ENCODE results near the gene SIRPB2. TPM values are rescaled to one million over a fixed set of nuclear protein-coding genes. Genes with fewer than 3 reads are reported as not detected.
A peak's percentile ranks its signal among the peaks of the same experiment; 100 is the strongest.

Gene SIRPB2
- total and polyA plus RNA-seq, 2 experiments from 2014 or later: not detected

DNA sequence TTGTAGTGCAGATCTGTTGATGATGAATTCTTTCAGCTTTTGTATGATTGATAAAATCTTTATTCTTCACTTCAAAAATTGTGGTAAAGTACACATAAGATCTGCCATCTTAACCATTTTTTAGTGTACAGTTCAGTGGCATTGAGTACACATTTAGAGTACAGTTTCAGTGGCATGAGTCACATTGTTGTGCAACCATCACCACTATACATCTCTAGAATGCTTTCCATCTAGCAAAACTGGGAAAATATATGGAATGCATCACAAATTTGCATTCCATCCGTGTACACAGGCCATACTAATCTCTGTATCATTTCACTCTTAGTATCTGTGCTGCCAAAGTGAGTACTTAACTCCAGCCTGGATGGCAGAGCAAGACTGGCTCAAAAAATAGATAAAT is 37.6 kb upstream of the SIRPB2 start:
- H3K9me3 ChIP-seq (ENCODE audit: low read depth): no peaks in the 10 kb centered on the region
- H4K20me1 ChIP-seq (ENCODE audit: insufficient read depth): no peaks in the 10 kb centered on the region
- H3K4me1 ChIP-seq (ENCODE audit: insufficient read depth): peaks cover 11% of the 10 kb centered on the region; the same call in 1 of the 2 replicates
- no peak overlapping the region for H3K9ac ChIP-seq
- H3K79me2 ChIP-seq (ENCODE audit: insufficient read depth): no peaks in the 10 kb centered on the region
- no peaks in the 10 kb centered on the region for H3K27me3 ChIP-seq (replicated peaks; ENCODE audit: insufficient read depth)
- WGBS, 2 experiments (ENCODE audit: low coverage in 1 of 2, low lambda C conversion rate in 2 of 2, missing lambda C conversion rate in 2 of 2): 0 to 3% methylated on average over 1 of the region's 1 CpG
- TF ChIP-seq EZH2phosphoT487 (IDR thresholded peaks at IDR 0.05; ENCODE audit: insufficient read depth, low read depth) (no peak), EZH2 (IDR thresholded peaks at IDR 0.05; ENCODE audit: insufficient read depth, poor library complexity, severe bottlenecking) (no peak)
- H3K4me2 ChIP-seq (ENCODE audit: unreplicated experiment): no peak overlapping the region
- no peak overlapping the region for H3K27ac ChIP-seq
- no peaks in the 10 kb centered on the region for H3K36me3 ChIP-seq (ENCODE audit: low read depth)
- H3K4me3 ChIP-seq: no peak overlapping the region
- in situ Hi-C loops (cut with MboI): loop anchor here (25.0 kb wide), 1 partner anchor 108 kb away; no protein-coding TSS in a partner anchor
- DNase-seq: peak; percentile 48
- H3K9me2 ChIP-seq (ENCODE audit: insufficient read depth): no peaks in the 10 kb centered on the region
- peaks cover 9% of the 10 kb centered on the region; the same call in 1 of the 2 replicates for H3F3A ChIP-seq (ENCODE audit: insufficient read depth)
- H2AFZ ChIP-seq: no peak overlapping the region

DNA sequence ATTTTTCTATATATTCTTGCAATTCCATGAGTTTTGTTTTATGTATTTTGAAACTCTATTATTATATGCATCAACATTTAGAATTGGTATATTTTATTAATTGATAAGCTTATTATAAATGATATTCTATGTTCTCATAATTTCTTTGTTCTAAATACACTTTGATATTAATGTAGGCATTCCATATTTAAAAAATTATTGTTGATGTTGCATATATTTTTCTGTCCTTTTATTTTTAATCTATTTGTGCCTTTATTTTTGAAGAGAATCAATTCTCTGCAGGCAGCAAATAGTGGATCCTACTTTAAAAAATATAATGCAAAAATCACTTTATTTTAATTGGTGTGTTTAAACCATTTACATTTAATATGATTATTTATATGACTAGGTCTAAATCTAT is 36.7 kb upstream of the SIRPB2 start:
- Histone ChIP-seq H3F3A (ENCODE audit: insufficient read depth) (peaks cover 9% of the 10 kb centered on the region; the same call in 1 of the 2 replicates), H3K27ac (no peak overlapping the region), H3K4me1 (ENCODE audit: insufficient read depth) (peaks cover 11% of the 10 kb centered on the region; the same call in 1 of the 2 replicates), H3K9me2 (ENCODE audit: insufficient read depth) (no peaks in the 10 kb centered on the region), H2AFZ (no peak overlapping the region), H3K36me3 (ENCODE audit: low read depth) (no peaks in the 10 kb centered on the region), H3K27me3 (replicated peaks; ENCODE audit: insufficient read depth) (no peaks in the 10 kb centered on the region), H3K79me2 (ENCODE audit: insufficient read depth) (no peaks in the 10 kb centered on the region), H3K4me3 (no peak overlapping the region), H4K20me1 (ENCODE audit: insufficient read depth) (no peaks in the 10 kb centered on the region), H3K9ac (no peak overlapping the region), H3K4me2 (ENCODE audit: unreplicated experiment) (no peak overlapping the region), H3K9me3 (ENCODE audit: low read depth) (no peaks in the 10 kb centered on the region)
- in situ Hi-C loops (cut with MboI): loop anchor here (25.0 kb wide), 1 partner anchor 109 kb away; no protein-coding TSS in a partner anchor
- no peak for TF ChIP-seq EZH2phosphoT487 (IDR thresholded peaks at IDR 0.05; ENCODE audit: insufficient read depth, low read depth)
- TF ChIP-seq EZH2 (IDR thresholded peaks at IDR 0.05; ENCODE audit: insufficient read depth, poor library complexity, severe bottlenecking): no peak
- no peak for DNase-seq

DNA sequence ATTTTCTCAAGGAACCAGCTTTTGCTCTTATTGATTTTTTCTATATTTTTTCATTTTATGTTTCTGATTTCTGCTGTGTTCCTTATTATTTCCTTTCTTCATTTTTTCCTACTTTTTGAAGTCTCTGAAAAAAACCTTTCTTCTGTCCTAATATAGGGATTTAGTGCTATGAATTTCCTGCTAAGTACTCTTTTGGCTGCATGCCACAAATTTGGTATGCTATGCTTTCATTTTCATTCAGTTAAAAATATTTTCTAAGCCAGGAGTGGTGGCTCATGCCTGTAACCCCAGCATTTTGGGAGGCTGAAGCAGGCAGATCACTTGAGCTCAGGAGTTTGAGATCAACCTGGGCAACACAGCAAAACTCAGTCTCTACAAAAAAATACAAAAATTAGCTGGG is 35.7 kb upstream of the SIRPB2 start:
- DNase-seq: peak; percentile 30
- no peaks in the 10 kb centered on the region for H3K36me3 ChIP-seq (ENCODE audit: low read depth)
- H3K9me3 ChIP-seq (ENCODE audit: low read depth): no peaks in the 10 kb centered on the region
- H3K79me2 ChIP-seq (ENCODE audit: insufficient read depth): no peaks in the 10 kb centered on the region
- H4K20me1 ChIP-seq (ENCODE audit: insufficient read depth): no peaks in the 10 kb centered on the region
- H3K4me1 ChIP-seq (ENCODE audit: insufficient read depth): peaks cover 11% of the 10 kb centered on the region; the same call in 1 of the 2 replicates
- H3K9me2 ChIP-seq (ENCODE audit: insufficient read depth): no peaks in the 10 kb centered on the region
- H3K27ac ChIP-seq: no peak overlapping the region
- TF ChIP-seq EZH2phosphoT487 (IDR thresholded peaks at IDR 0.05; ENCODE audit: insufficient read depth, low read depth) (no peak), EZH2 (IDR thresholded peaks at IDR 0.05; ENCODE audit: insufficient read depth, poor library complexity, severe bottlenecking) (no peak)
- no peaks in the 10 kb centered on the region for H3K27me3 ChIP-seq (replicated peaks; ENCODE audit: insufficient read depth)
- H3K9ac ChIP-seq: no peak overlapping the region
- in situ Hi-C loops (cut with MboI): loop anchor here (25.0 kb wide), 1 partner anchor 110 kb away; no protein-coding TSS in a partner anchor
- peaks cover 9% of the 10 kb centered on the region; the same call in 1 of the 2 replicates for H3F3A ChIP-seq (ENCODE audit: insufficient read depth)
- no peak overlapping the region for H3K4me3 ChIP-seq
- no peak overlapping the region for H2AFZ ChIP-seq
- H3K4me2 ChIP-seq (ENCODE audit: unreplicated experiment): no peak overlapping the region

DNA sequence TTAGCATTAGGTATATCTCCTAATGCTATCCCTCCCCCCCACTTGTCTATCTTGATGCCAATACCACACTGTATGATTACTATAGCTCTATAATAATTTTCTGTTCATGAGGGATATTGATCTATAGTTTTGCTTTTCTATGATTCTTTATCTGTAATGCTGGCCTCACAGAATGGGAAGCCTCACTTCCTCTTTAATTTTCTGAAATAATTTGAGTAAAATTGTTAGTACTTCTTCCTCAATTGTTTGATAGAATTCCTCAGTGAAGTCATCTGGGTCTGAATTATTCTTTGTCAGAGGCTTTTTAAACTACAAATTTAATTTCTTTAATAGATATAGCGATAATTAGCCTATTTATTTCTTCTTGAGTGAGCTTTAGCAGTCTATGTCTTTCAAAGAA is 35.1 kb upstream of the SIRPB2 start:
- Histone ChIP-seq H3K4me2 (ENCODE audit: unreplicated experiment) (no peak overlapping the region), H3K4me3 (no peak overlapping the region), H4K20me1 (ENCODE audit: insufficient read depth) (no peaks in the 10 kb centered on the region), H3K36me3 (ENCODE audit: low read depth) (no peaks in the 10 kb centered on the region), H3F3A (ENCODE audit: insufficient read depth) (peaks cover 9% of the 10 kb centered on the region; the same call in 1 of the 2 replicates), H3K9me3 (ENCODE audit: low read depth) (no peaks in the 10 kb centered on the region), H3K27ac (no peak overlapping the region), H3K79me2 (ENCODE audit: insufficient read depth) (no peaks in the 10 kb centered on the region), H3K27me3 (replicated peaks; ENCODE audit: insufficient read depth) (no peaks in the 10 kb centered on the region), H2AFZ (no peak overlapping the region), H3K9me2 (ENCODE audit: insufficient read depth) (no peaks in the 10 kb centered on the region), H3K9ac (no peak overlapping the region), H3K4me1 (ENCODE audit: insufficient read depth) (peaks cover 11% of the 10 kb centered on the region; the same call in 1 of the 2 replicates)
- no peak for DNase-seq
- WGBS, 2 experiments (ENCODE audit: low coverage in 1 of 2, low lambda C conversion rate in 2 of 2, missing lambda C conversion rate in 2 of 2): 33 to 38% methylated on average over 1 of the region's 1 CpG
- TF ChIP-seq EZH2phosphoT487 (IDR thresholded peaks at IDR 0.05; ENCODE audit: insufficient read depth, low read depth) (no peak), EZH2 (IDR thresholded peaks at IDR 0.05; ENCODE audit: insufficient read depth, poor library complexity, severe bottlenecking) (no peak)
- in situ Hi-C loops (cut with MboI): loop anchor here (25.0 kb wide), 1 partner anchor 111 kb away; no protein-coding TSS in a partner anchor
